Neuron (in vitro differentiated cells): ENCODE data around the gene NCOA7.

Experiments used
- H2AFZ ChIP-seq: one replicate; pipeline ENCODE4 v1.6.1; 2013; ENCODE audit warnings: low read depth, mild to moderate bottlenecking, inconsistent platforms, low read length, moderate library complexity
- H3K27me3 ChIP-seq: one replicate; pipeline ENCODE4 v1.6.1; 2013; ENCODE audit warnings: low read length; ENCODE audit not compliant: insufficient read depth
- H3K36me3 ChIP-seq: one replicate; pipeline ENCODE4 v1.6.1; 2013; ENCODE audit warnings: low read length; ENCODE audit not compliant: insufficient read depth
- H3K4me1 ChIP-seq: one replicate; pipeline ENCODE4 v1.6.1; 2013; ENCODE audit warnings: low read length; ENCODE audit not compliant: insufficient read depth
- H3K4me3 ChIP-seq: 2 replicates; pipeline ENCODE4 v1.5.1; 2013; ENCODE audit warnings: mild to moderate bottlenecking, low read length, moderate library complexity
- H3K9me3 ChIP-seq: one replicate; pipeline ENCODE4 v1.6.1; 2013; ENCODE audit warnings: low read length

The NCOA7 gene

GRCh38 chr6:125791151-125791819 lies 525 bp downstream of the NCOA7 start:
- peaks cover 19% of the 10 kb centered on the region for H3K4me1 ChIP-seq
- peak overlapping the region; percentile 98 for H2AFZ ChIP-seq
- no peaks in the 10 kb centered on the region for H3K27me3 ChIP-seq
- peak overlapping the region; percentile 68 for H3K4me3 ChIP-seq
- no peaks in the 10 kb centered on the region for H3K9me3 ChIP-seq
- no peaks in the 10 kb centered on the region for H3K36me3 ChIP-seq

GRCh38 chr6:125791820-125792165 lies 1.0 kb downstream of the NCOA7 start:
- Histone ChIP-seq H3K4me1 (peaks cover 19% of the 10 kb centered on the region), H3K4me3 (peak overlapping the region; percentile 68)

GRCh38 chr6:125792172-125792571 lies 1.4 kb downstream of the NCOA7 start:
- Histone ChIP-seq H3K4me3 (no peak overlapping the region), H2AFZ (no peak overlapping the region), H3K27me3 (no peaks in the 10 kb centered on the region), H3K9me3 (no peaks in the 10 kb centered on the region), H3K4me1 (peaks cover 19% of the 10 kb centered on the region), H3K36me3 (no peaks in the 10 kb centered on the region)

More at GRCh38 chr6:125791820-125792165, 1.0 kb downstream of the NCOA7 start:
- Histone ChIP-seq H3K9me3 (no peaks in the 10 kb centered on the region), H2AFZ (no peak overlapping the region), H3K27me3 (no peaks in the 10 kb centered on the region), H3K36me3 (no peaks in the 10 kb centered on the region)

- peaks cover 2% of the 10 kb centered on the region for H3K36me3 ChIP-seq
- H3K9me3 ChIP-seq, result no peaks in the 10 kb centered on the region
- H3K4me3 ChIP-seq, result no peak overlapping the region
- H3K27me3 ChIP-seq, result no peaks in the 10 kb centered on the region
- H3K4me1 ChIP-seq, result peaks cover 19% of the 10 kb centered on the region
- H2AFZ ChIP-seq, result no peak overlapping the region
Measured at GRCh38 chr6:125792680-125793079, 1.9 kb downstream of the NCOA7 start.

GRCh38 chr6:125793280-125793679 lies 2.5 kb downstream of the NCOA7 start:
- Histone ChIP-seq H2AFZ (no peak overlapping the region), H3K9me3 (no peaks in the 10 kb centered on the region), H3K4me1 (peaks cover 19% of the 10 kb centered on the region), H3K27me3 (no peaks in the 10 kb centered on the region), H3K36me3 (peaks cover 2% of the 10 kb centered on the region), H3K4me3 (no peak overlapping the region)

GRCh38 chr6:125793863-125794262 lies 3.1 kb downstream of the NCOA7 start:
- no peaks in the 10 kb centered on the region for H3K27me3 ChIP-seq
- no peak overlapping the region for H2AFZ ChIP-seq
- H3K4me1 ChIP-seq, result peaks cover 19% of the 10 kb centered on the region
- no peak overlapping the region for H3K4me3 ChIP-seq
- no peaks in the 10 kb centered on the region for H3K9me3 ChIP-seq
- H3K36me3 ChIP-seq, result peaks cover 2% of the 10 kb centered on the region

GRCh38 chr6:125794342-125795137 lies 3.8 kb downstream of the NCOA7 start:
- peaks cover 13% of the 10 kb centered on the region for H3K4me1 ChIP-seq

GRCh38 chr6:125795301-125795700 lies 4.5 kb downstream of the NCOA7 start:
- Histone ChIP-seq H3K27me3 (no peaks in the 10 kb centered on the region), H3K4me1 (peaks cover 8% of the 10 kb centered on the region), H3K4me3 (no peak overlapping the region), H3K36me3 (peaks cover 2% of the 10 kb centered on the region), H2AFZ (no peak overlapping the region), H3K9me3 (no peaks in the 10 kb centered on the region)

More at GRCh38 chr6:125794342-125795137, 3.8 kb downstream of the NCOA7 start:
- Histone ChIP-seq H3K4me3 (no peak overlapping the region), H3K27me3 (no peaks in the 10 kb centered on the region), H3K36me3 (peaks cover 2% of the 10 kb centered on the region), H2AFZ (no peak overlapping the region), H3K9me3 (no peaks in the 10 kb centered on the region)

GRCh38 chr6:125797120-125797885 lies 6.5 kb downstream of the NCOA7 start:
- H3K36me3 ChIP-seq, result peaks cover 2% of the 10 kb centered on the region
- no peaks in the 10 kb centered on the region for H3K9me3 ChIP-seq
- H3K27me3 ChIP-seq, result no peaks in the 10 kb centered on the region
- H2AFZ ChIP-seq, result no peak overlapping the region
- H3K4me1 ChIP-seq, result no peaks in the 10 kb centered on the region
- H3K4me3 ChIP-seq, result no peak overlapping the region

- Histone ChIP-seq H3K4me3 (no peak overlapping the region), H3K36me3 (peaks cover 2% of the 10 kb centered on the region), H3K9me3 (no peaks in the 10 kb centered on the region), H2AFZ (no peak overlapping the region), H3K4me1 (no peaks in the 10 kb centered on the region), H3K27me3 (no peaks in the 10 kb centered on the region)
Measured at GRCh38 chr6:125797886-125798444, 7.2 kb downstream of the NCOA7 start.

GRCh38 chr6:125798734-125799508 lies 8.2 kb downstream of the NCOA7 start:
- H3K4me1 ChIP-seq, result no peaks in the 10 kb centered on the region
- no peak overlapping the region for H2AFZ ChIP-seq
- no peaks in the 10 kb centered on the region for H3K27me3 ChIP-seq
- peaks cover 2% of the 10 kb centered on the region for H3K36me3 ChIP-seq
- H3K9me3 ChIP-seq, result no peaks in the 10 kb centered on the region
- H3K4me3 ChIP-seq, result no peak overlapping the region

GRCh38 chr6:125802383-125802782 lies 11.6 kb downstream of the NCOA7 start:
- H3K9me3 ChIP-seq, result no peaks in the 10 kb centered on the region
- no peak overlapping the region for H3K4me3 ChIP-seq
- H3K36me3 ChIP-seq, result peaks cover 1% of the 10 kb centered on the region
- H2AFZ ChIP-seq, result no peak overlapping the region
- no peaks in the 10 kb centered on the region for H3K4me1 ChIP-seq
- H3K27me3 ChIP-seq, result no peaks in the 10 kb centered on the region
